Astrocyte of the spinal cord (primary cell): ENCODE measurements around the gene SMURF1.
A peak's percentile ranks its signal among the peaks of the same experiment; 100 is the strongest.

Experiments used
- DNase-seq: peaks from one replicate; pipeline ENCODE4 v3.0.0; 2011; ENCODE audit warnings: low read depth, low spot score
- H3K4me3 ChIP-seq: 2 replicates; pipeline ENCODE4 v1.5.1; 2011; ENCODE audit warnings: low read depth, mild to moderate bottlenecking, low read length, moderate library complexity
- in situ Hi-C: cut with HindIII; loops from 2 replicates; pipeline ENCODE4 v1.10.0; 2017; ENCODE audit warnings: low sequenced_read_pairs
- TF ChIP-seq, protein P1 (sequence below): IDR thresholded peaks from 2 replicates; pipeline ENCODE4 v1.5.1; 2012; ENCODE audit warnings: low read depth, mild to moderate bottlenecking, low read length, inconsistent platforms

The SMURF1 gene

DNA sequence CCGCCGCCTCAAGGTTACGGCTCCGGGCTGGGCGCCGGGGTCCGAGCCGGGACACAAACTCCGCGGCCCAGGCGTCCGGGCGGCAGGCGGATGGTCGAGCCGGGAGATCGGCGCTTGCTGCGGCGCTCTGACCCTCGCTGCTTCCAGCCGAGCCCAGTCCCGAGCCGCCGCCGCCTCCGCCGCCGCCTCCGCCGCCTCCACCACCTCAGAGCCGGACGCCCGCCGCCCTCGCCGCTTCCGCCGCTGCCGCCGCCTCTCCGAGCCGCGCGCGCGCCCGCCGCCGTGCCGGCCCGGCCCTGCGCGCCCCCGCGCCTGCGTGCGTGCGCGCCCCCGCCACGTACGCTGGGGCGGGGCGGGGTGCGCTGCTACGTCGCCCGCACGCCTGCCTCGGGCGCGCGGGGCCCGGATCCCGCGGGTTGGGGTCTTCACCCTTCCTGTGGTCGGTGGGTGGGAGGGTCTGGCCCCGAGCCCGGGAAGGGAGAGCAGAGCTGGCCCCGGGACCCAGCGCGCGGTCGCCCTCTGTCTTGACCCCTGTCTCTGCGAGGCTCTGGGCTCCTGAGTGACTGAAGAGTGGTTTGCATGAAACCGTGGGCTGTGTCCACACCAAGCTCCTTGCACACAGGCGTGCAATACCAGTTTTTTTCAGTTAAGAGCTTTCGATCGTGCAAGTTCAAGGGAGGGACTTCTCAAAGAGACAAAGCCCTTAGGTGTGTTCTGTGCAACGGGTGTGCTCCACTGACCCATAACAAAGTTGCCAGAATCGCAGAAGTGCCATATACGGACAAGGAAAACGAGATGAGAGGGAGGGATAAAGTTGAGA is at the start of gene SMURF1:
SMURF1 (minus strand) TSS at position 256 of the 820 bp plus-strand sequence. CDS start 328 bp downstream, outside the sequence.
- peak within 1 kb of the TSS; percentile 69 for H3K4me3 ChIP-seq
- TF ChIP-seq, protein P1, sequence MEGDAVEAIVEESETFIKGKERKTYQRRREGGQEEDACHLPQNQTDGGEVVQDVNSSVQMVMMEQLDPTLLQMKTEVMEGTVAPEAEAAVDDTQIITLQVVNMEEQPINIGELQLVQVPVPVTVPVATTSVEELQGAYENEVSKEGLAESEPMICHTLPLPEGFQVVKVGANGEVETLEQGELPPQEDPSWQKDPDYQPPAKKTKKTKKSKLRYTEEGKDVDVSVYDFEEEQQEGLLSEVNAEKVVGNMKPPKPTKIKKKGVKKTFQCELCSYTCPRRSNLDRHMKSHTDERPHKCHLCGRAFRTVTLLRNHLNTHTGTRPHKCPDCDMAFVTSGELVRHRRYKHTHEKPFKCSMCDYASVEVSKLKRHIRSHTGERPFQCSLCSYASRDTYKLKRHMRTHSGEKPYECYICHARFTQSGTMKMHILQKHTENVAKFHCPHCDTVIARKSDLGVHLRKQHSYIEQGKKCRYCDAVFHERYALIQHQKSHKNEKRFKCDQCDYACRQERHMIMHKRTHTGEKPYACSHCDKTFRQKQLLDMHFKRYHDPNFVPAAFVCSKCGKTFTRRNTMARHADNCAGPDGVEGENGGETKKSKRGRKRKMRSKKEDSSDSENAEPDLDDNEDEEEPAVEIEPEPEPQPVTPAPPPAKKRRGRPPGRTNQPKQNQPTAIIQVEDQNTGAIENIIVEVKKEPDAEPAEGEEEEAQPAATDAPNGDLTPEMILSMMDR: no peak
- in situ Hi-C loops: no loop called here
- DNase-seq: peak; percentile 52

DNA sequence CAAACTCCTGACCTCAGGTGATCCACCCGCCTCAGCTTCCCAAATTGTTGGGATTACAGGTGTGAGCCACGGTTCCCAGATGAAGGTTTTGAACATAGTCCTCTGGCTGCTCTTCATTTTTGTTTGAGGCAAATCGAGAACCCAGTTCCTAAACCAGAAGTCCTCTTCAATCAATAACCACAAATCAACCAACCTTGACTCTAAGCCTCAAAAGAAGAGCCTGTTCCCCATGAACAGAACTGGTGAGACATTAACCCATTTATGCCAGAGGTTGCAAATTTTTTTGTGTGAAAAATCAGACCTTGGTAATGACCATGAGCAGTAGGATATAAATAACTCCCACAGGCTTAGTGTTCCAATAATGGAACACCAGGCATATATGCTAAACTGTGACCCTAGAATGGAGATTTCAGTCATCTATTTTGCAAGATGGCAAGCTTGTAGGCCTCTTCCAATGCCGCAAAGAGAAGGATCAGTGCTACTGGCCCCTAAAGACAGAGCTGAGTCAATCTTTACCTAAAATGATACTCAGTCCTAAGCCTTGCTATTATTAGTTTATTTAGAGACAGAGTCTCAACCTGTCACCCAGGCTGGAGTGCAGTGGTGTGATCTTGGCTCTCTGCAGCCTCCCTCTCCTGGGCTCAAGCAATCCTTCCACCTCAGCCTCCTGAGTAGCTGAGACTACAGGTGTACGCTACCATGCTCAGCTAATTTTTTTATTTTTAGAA is 48.1 kb upstream of the SMURF1 start:
- no peak overlapping the region for H3K4me3 ChIP-seq
- no peak for DNase-seq
- in situ Hi-C loops: no loop called here
- TF ChIP-seq, protein P1: no peak

DNA sequence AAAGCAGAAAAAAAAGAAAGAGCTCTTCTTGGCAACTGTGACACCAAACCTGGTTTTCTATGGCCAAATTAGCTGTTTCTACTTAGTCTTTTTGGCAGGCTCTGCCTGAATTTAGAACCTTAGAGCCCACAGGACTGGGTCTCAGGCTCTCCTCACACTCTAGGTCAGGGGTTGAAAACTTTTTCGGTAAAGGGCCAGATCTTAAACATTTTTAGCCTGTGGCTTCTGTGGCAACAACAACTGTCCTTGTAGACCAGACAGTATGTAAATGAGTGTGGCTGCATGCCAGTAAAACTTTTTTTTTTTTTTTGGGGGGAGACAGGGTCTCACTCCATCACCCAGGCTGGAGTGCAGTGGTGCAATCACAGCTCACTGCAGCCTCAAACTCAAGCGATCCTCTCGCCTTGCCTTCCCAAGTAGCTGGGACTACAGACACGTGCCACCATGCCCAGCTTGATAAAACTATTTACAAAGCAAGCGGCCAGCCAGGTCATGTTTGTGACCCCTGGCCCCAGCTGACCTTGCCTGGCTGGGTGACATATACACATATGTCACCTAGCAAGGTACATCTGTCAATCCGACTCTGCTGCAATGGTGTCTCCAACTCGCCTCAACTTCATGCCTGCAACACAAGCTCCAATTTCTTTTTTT is 46.6 kb upstream of the SMURF1 start:
- H3K4me3 ChIP-seq: no peak overlapping the region
- TF ChIP-seq, protein P1: no peak
- in situ Hi-C loops: no loop called here
- no peak for DNase-seq

DNA sequence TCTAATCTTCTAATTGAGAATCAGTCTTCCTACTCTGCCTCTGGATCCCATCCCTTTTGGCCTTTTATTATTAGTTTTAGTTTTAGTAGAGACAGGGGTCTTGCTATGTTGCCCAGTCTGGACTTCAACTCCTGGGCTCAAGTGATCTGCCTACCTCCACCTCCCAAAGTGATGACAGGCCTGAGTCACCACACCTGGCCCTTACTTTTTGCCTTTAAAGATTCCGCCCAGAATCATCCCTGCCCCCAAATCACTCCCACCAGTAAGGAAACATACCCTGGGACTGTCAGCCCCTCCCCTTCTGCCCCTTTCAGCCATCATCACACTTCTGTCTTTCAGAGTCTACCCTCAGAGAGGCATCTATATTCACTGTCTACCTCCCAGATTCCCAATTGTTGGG is 45.3 kb upstream of the SMURF1 start:
- TF ChIP-seq, protein P1: no peak
- in situ Hi-C loops: no loop called here
- no peak for DNase-seq
- H3K4me3 ChIP-seq: no peak overlapping the region

DNA sequence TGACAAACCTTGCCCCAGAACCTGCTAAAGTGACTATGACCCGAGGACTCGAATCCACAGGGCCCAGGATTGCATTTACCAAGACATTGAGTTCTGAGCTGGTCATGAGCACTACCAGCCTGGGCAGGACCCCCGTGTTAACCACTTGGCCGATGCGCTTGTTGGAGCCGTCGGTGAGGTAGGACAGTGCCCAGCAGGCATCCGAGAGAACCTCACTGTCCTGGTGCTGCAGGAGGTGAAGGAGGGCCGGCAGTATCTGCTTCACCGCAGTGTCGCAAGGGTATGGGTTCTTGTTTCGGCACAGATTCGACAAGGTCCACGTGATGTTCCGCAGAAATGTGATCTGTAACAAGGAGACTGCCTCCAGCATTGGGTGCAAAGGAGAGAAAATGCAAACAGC is 44.3 kb upstream of the SMURF1 start:
- no peak overlapping the region for H3K4me3 ChIP-seq
- TF ChIP-seq, protein P1: no peak
- DNase-seq: no peak
- in situ Hi-C loops: no loop called here

DNA sequence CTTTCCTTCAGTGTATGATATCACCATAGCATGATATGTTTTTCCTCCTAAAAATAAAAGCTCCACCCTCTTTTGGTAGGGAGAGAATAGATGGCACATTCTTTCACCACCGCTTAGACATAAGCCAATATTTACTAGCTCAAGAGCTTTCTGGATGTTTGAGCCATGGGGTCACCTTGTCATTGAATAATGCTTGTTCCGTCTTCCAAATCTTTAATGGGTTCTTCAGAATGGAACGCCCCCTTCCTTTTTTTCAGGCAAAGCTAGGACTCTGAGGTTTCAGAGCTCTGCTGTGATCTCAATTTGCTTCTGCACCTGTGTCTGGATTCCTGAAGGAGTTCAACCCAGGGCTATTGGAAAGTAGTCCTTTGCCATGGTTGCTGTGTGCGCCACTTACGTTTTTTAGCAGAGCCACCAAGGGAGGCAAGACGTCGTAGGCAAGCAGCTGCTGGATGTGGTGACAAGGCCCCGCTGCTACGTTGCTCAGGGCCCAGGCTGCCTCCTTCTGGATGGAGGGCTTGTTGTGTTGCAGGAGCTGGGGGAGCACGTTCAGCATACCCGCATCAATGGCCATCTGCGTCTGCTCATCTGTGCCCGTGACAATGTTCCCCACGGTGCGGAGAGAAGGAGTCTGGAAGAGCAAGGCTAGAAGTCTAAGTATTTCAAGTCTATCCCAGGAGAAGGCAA is 40.8 kb upstream of the SMURF1 start:
- in situ Hi-C loops: no loop called here
- DNase-seq: no peak

More for the DNA sequence above, 40.8 kb upstream of the SMURF1 start:
- no peak overlapping the region for H3K4me3 ChIP-seq
- TF ChIP-seq, protein P1: no peak
